Effector CD8-positive, alpha-beta T cell (primary cell): ENCODE results near the gene ZFAND5.

ENCODE experiments used
- DNase-seq: peaks from one replicate; lab custom pipeline; 2025; lab: John Stamatoyannopoulos, UW

Gene ZFAND5

GRCh38 chr9:72363236-72363635, 1.8 kb downstream of the ZFAND5 start:
- no peak for DNase-seq

- DNase-seq, result peak; percentile 5
Measured at GRCh38 chr9:72362680-72363139, 2.3 kb downstream of the ZFAND5 start.

- no peak for DNase-seq
Measured at GRCh38 chr9:72362118-72362531, 2.9 kb downstream of the ZFAND5 start.

- no peak for DNase-seq
Measured at GRCh38 chr9:72361217-72361616, 3.8 kb downstream of the ZFAND5 start.

GRCh38 chr9:72360324-72360723, 4.7 kb downstream of the ZFAND5 start:
- no peak for DNase-seq

- DNase-seq, result no peak
Measured at GRCh38 chr9:72356041-72356582, 8.9 kb downstream of the ZFAND5 start.

- DNase-seq, result no peak
Measured at GRCh38 chr9:72355153-72355552, 9.9 kb downstream of the ZFAND5 start.

- DNase-seq, result no peak
Measured at GRCh38 chr9:72354704-72355103, 10.3 kb downstream of the ZFAND5 start.

- no peak for DNase-seq
Measured at GRCh38 chr9:72353455-72354116, 11.4 kb downstream of the ZFAND5 start.

GRCh38 chr9:72352911-72353388, 12.1 kb downstream of the ZFAND5 start:
- DNase-seq, result no peak

- DNase-seq, result no peak
Measured at GRCh38 chr9:72351538-72352453, 13.2 kb downstream of the ZFAND5 start.

GRCh38 chr9:72349911-72350310, 15.1 kb downstream of the ZFAND5 start:
- DNase-seq, result no peak

- DNase-seq, result no peak
Measured at GRCh38 chr9:72349240-72349639, 15.8 kb downstream of the ZFAND5 start.

GRCh38 chr9:72346333-72346732, 18.7 kb downstream of the ZFAND5 start:
- no peak for DNase-seq

GRCh38 chr9:72338631-72339030, 26.4 kb downstream of the ZFAND5 start:
- no peak for DNase-seq

- DNase-seq, result no peak
Measured at GRCh38 chr9:72337286-72337685, 27.7 kb downstream of the ZFAND5 start.

GRCh38 chr9:72334658-72335337, 30.2 kb downstream of the ZFAND5 start:
- no peak for DNase-seq

- no peak for DNase-seq
Measured at GRCh38 chr9:72333709-72334108, 31.3 kb downstream of the ZFAND5 start.

- DNase-seq, result no peak
Measured at GRCh38 chr9:72333197-72333596, 31.8 kb downstream of the ZFAND5 start.

- no peak for DNase-seq
Measured at GRCh38 chr9:72332351-72332750, 32.7 kb downstream of the ZFAND5 start.

- DNase-seq, result no peak
Measured at GRCh38 chr9:72327631-72328030, 37.4 kb downstream of the ZFAND5 start.

GRCh38 chr9:72326641-72327040, 38.4 kb downstream of the ZFAND5 start:
- DNase-seq, result no peak
